PC-3 (cell line): Measurements from ENCODE around the gene LMLN.

ENCODE experiments used
- CTCF ChIP-seq: fragments of 300-600 bp; sonication (generic); conservative IDR thresholded peaks from 2 replicates; pipeline ENCODE4 v1.5.1; 2017; ENCODE audit warnings: antibody characterized with exemption, low read depth, mild to moderate bottlenecking, low read length
- EZH2 ChIP-seq: fragments of 300-600 bp; sonication (generic); IDR thresholded peaks from one replicate; pipeline ENCODE4 v1.6.1; 2017; ENCODE audit warnings: antibody characterized with exemption, mild to moderate bottlenecking, low read length; ENCODE audit not compliant: unreplicated experiment
- EZH2phosphoT487 ChIP-seq: fragments of 300-600 bp; sonication (generic); IDR thresholded peaks from 2 replicates; pipeline ENCODE4 v1.6.1; 2018; ENCODE audit warnings: mild to moderate bottlenecking, antibody characterized with exemption, low read length, borderline replicate concordance

- TF ChIP-seq CTCF, result no peak
- TF ChIP-seq EZH2phosphoT487, result no peak
- TF ChIP-seq EZH2, result no peak
These were observed 29.6 kb downstream of the LMLN start for GRCh38 chr3:197989651-197990050.
